T-helper 2 cell (primary cell): ENCODE results near the gene PSMC3IP.
A peak's percentile ranks its signal among the peaks of the same experiment; 100 is the strongest.
"Not testable (repeated sequence)": the region's sequence is repeated elsewhere in the genome, so short reads cannot be mapped to it uniquely, and the experiment has no call there.

Source experiments
- DNase-seq, 5 experiments: peaks; one replicate each; pipeline versions ENCODE4 v3.0.0 to v3.0.0-alpha.2; 2012 to 2022
- total RNA-seq, 2 donors: gene quantifications; one replicate each; lab custom pipeline; 2026; lab: John Stamatoyannopoulos, UW

The PSMC3IP gene, protein sequence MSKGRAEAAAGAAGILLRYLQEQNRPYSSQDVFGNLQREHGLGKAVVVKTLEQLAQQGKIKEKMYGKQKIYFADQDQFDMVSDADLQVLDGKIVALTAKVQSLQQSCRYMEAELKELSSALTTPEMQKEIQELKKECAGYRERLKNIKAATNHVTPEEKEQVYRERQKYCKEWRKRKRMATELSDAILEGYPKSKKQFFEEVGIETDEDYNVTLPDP
- 3.4 to 5.6 reads per million in 2 donors for total RNA-seq

DNA sequence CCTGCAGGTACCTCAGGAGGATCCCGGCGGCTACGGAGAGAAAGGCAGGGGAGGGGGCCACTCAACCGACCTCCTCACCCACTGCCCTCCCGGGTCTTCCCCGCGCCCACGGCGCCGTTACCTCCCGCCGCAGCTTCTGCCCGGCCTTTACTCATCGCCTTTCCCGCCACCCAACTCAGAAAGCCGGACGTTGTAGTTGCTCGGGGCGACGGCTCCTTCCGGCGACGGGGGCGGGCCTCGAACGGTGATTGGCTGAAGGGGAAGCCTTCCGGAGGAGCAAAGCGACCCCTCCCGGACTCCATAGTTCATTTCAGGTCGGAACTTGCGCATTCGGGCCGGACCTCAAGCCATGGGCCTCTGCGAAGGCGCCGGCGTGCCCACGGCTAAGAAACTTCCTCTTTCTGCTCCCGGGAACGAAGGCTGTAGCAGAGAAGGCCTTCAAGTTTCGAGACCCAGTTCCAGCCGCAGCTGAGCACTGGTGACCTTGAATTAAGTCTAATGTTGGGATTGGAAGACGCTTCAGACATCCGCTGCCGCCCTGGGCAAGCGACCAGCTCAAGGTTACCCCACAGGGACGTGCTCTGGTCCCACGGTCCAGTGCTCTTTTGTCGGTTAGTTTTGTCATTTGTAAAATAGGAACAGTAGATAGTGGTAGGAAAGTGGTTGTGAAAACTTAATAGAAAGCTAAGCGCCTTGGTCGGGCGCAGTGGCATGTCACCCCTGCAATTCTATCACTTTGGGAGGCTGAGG, at the start of gene PSMC3IP:
TSS of gene PSMC3IP (minus strand) at position 198 of the 750 bp plus-strand sequence. CDS start at position 155, 43 bp downstream.
- peak; percentile 78 to 93 (median 88) for DNase-seq

DNA sequence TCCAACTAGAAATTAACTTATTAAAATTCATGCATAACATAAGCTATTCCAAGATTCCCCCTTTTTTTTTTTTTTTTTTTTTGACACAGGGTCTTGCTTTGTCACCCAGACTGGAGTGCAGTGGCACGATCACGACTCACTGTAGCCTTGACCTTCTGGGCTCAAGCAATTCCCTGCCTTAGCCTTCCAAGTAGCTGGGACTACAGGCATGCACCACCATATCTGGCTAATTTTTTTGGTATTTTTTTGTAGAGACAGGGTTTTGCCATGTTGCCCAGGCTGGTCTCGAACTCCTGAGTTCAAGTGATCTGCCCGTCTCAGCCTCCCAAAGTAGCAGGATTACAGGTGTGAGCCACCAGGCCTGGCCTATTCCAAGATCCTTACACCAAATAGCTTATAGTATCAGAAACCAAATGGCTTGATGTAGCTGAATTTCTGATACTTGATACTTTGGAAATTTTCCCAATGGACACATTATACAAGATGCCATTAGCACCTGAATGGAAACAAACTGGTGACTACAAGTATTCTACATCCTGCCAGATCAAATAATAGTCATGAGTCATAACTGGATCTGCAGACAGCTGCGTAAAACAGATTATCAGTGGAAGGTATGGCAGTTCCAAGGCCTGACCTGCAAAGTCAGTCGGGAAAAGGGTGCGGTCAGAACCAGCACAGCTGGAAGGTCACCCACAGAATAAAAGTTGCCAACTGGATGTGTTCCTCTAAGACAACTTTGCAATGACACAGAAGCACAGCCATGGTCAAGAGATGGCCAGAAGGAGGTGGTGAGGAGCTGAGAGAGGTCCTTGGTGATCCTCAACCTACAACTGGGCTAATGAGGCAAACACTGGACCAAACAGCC, 46.4 kb upstream of the PSMC3IP start:
- peak in 1 of 5 experiments; percentile 27 for DNase-seq

DNA sequence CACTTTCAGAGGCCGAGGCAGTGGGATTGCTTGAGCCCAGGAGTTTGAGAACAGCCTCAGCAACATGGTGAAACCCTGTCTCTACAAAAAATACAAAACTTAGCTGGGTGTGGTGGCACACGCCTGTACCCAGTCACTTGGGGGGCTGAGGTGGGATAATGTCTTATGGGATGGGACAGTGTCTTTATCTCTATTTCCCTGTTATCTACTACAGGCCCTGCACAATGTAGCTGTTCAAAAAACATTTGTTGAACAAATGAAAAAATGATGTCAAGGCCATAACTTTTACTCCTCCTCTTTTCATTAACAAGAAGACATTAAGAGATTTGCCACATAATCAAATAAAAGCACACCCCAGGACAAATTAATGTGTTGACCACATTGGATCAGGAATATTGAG, 45.7 kb upstream of the PSMC3IP start:
- no peak for DNase-seq

DNA sequence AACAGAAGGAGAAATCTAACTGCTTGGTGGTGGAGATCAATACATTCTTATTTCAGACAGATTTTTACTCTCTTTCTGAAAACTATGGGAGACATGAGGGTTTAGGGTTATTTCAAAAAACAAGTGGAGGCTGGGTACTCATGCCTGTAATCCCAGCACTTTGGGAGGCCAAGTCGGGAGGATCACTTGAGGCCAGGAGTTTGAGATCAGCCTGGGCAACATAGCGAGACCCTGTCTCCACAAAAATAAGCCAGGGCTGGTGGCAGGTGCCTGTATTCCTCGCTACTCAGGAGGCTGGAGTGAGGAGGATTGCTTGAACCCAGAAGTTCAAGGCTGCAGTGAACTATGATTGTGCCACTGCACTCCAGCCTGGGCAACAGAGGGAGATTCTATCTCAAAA, 44.5 kb upstream of the PSMC3IP start:
- not testable (repeated sequence) for DNase-seq

DNA sequence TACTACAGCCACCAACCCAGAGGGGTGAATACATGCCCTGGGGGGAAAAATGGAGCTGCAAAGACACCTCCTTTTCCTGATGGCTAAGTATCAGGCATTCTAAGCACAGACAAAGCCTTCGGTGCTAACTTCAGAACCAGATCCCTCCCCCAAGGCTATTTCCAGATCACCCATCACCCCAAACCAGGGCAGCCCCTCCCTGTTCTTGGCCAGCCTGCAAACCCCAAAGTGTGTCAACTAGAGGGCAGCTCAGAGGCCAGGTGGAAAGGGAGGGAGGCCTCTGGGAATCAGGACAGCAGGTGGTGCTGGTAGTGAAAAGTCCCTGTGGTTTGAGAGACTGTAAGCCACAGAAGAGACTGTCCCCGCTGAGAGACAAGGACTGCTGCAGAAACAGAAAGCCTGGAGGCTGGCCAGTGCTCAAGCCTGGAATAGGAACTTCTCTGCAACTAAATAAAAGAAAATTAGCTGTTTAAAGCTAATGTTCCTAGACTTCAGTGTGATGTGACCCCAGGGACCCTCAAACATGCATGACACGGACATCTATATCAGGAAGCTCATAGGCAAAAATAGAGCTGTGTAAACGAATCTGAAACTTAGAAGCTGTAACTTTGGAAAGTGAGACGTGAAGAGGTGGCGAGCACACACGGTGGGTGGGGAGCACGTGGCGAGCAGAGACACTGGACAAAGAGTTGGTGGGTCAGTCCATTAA, 41.1 kb upstream of the PSMC3IP start:
- no peak for DNase-seq

DNA sequence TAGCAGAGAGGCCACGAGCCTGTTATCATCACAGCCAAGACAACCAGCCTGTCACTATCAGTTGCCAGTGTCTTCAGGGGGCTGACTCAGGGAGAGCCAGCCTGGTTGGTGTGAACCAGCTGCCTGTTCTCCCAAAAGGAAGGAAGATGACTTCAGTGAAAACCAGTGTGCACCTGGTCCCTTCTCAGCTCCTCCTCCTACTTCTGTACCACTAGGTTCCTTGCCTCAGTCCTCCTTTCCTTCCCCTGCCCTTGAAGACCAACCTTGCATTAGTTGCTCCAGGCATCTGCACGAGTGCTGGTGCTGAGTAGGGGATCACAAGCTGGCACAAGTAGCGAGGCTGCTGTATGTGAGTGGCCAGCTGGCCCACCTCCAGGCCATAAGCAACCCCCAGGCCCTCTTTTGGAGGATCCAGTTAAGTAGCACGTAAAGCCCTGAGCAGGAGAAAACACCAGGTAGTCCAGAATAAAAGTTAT, 40.5 kb upstream of the PSMC3IP start:
- DNase-seq = no peak

DNA sequence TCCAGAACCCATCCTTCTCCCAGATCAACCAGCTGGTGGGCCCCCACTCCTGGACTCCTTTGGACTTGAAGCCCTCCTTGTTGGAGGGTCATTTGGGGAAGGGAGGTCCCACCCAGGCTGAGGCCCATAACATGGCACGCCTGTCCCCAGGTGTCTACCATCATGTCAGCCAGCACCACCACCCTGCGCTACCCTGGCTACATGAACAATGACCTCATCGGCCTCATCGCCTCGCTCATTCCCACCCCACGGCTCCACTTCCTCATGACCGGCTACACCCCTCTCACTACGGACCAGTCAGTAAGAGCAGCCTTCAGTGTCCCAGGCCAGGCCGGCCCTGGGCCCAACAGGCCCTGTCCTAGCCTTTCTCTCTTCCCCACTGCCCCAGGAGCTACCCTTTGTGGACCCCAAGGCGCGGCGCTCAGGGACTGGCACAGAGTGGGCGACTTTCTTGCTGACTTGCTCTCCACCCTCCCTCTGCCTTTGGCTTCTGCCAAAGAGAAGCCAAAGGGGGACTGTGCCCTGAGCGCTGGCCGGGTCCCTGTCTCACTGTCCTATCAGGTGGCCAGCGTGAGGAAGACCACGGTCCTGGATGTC, 36.3 kb upstream of the PSMC3IP start:
- no peak for DNase-seq

DNA sequence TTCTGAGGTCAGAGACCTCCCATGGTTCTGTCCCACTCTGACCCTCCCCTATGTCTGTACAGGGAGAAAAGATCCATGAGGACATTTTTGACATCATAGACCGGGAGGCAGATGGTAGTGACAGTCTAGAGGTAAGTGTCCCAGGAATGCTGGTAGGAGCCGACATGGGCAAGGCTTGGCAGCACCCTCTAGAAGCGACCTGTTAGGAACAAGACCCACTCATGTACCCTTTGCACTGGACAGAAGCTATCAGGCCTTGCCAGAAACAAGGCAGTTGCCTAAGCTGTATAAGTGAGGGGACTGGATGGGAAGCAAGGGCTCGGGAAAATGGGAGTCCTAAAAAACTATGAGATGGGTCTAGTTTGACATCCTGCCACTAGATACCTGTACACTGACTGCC, 34.5 kb upstream of the PSMC3IP start:
- DNase-seq = no peak

DNA sequence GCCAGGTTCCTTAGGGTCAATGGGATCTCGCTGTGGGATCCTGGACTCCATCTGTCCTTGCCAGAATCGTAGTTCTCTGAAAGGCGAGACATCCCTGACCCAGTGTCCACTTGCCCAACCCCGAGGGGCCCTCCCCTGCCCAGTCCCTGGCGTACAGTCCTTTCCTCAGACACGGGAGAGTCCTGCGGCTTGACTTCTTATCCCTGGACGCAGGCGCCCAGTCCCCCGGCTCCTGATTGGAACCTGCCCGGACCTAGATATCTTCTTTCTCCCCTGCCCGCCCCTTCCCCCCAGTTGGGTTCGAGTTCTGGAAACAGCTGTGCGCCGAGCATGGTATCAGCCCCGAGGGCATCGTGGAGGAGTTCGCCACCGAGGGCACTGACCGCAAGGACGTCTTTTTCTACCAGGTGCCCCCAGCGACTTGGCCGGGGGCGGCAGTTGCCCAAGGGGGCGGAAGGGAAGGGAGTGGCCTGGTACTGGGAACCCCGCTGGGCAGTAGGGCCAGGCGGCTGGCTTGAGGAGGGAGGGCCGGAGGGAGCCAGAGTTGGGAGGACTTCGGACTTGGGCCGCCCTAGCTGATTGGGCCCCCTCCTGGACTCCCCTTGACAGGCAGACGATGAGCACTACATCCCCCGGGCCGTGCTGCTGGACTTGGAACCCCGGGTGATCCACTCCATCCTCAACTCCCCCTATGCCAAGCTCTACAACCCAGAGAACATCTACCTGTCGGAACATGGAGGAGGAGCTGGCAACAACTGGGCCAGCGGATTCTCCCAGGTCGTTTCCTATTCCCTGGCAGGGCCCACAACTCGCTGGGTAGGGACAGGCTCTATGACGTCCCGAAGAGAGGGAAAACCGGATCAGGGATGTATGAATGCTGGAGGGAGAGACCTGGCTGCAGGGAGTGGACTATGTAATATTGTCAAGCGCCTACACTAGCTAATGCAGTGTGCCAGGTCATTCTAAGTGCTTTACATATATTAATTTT, 32.6 kb upstream of the PSMC3IP start:
- DNase-seq = peak in 1 of 5 experiments; percentile 21

DNA sequence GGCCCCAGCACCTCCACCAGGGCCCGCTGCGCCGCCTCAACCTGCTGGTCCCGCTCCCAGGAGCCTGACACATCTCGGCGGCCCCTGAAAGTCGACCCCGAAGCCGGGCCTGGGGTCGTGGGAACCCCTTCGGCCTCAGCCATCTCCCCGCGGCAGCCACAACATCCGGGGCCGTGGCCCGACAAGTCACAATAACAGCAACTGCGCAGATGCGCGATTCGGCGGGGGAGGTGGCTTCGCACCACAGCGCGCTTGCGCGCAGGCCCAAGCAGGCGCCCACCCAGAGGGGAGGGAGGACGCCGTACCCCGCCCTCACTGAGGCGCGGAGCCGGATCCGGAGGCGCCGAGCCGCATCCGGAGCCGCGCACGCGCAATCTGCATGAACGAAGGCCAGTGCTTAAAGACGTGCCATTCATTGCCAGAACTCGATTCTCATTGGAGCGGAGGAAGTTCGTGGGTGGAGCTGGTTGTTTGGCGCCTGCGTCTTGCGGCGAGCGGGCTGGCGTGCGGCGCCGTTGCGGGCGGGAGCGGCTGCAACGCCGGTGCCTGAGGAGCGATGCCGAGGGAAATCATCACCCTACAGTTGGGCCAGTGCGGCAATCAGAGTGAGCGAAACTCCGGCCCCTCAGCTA, 31.8 kb upstream of the PSMC3IP start, which contains the start of the genes RETREG3 and TUBG1:
TSS of gene RETREG3 (minus strand) at position 193 of the 632 bp plus-strand sequence. CDS start at position 143, 50 bp downstream.
TSS of gene TUBG1 (plus strand) at position 502 of the 632 bp plus-strand sequence. CDS start at position 557, 55 bp downstream.
- DNase-seq = peak; percentile 97 to 100 (median 99)

DNA sequence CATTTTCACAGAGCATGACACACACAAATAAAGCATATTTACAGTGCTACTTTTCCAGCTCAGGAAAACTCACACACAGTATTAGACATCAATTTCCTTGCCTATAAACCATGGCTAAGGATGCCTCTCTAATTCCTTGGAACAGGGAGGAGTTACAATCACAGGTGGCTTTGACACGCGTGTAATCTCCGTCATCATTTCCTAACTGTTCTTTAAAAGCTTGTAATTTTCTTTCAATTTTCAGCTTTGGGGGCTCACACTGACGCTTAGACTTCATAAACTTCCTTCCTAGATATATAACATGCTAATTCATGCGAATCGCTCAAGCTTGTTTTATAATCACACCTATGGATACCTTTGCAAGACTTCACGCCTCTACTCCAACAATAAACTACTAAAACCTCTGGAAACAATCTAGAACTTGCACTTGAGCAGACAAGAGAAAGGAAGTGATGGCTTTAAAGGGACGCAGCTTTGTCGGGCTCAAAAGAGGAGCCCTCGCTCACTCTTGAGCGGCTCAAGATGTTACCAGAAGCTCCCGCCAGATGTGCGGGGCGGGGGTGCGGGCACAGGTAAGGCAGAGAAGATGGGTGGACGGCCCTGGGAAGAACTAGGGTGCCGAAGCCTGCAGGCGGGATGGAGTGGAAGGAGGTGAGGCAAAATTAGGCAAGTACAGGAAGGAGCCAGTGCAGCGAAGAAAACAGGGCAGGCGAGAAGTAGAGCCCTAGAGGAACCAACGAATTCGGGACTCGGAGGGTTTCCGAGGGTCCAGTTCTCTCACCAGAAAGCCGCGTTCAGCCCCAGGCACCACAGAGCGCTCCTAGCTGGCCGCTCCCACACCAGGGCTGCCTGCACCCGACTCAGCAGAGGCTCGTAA, 31.0 kb upstream of the PSMC3IP start:
- peak in 2 of 5 experiments; percentile 9 to 42 for DNase-seq

DNA sequence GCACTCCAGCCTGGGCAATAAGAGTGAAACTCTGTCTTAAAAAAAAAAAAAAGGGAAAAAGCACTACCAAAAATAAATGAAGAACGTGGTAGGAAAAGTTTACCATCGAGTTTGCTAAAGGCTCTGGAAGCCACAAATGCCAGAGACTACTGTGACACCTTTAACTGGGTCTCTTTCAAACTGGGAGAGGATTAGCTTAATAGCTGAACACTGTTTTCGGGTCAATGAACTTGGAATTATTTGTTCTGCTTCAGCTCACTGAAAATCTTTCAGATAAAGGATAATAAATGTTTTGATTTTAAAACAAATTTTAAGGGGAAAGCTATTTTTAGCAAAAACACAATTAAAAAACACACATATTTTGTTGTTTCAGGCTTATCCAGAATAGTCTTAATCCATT, 30.2 kb upstream of the PSMC3IP start:
- DNase-seq = no peak

DNA sequence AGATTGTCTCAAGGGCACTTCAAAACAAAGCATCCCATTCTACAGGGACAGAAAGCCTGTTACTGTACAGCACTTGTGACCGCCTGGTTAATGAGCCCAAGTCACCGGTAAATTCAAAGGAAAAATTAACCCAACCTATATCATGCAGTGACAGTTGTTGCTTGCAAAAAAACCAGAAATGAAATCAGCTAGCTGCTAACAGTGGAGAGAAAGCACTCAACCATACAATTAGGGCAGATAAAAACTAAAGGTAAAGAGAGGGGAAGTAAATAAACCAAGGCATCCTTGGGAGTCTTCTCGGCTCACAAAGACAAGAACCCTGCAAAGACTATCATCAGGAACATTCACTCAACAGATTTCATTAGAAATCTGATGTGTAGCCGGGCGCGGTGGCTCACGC, 25.8 kb upstream of the PSMC3IP start:
- DNase-seq = no peak

DNA sequence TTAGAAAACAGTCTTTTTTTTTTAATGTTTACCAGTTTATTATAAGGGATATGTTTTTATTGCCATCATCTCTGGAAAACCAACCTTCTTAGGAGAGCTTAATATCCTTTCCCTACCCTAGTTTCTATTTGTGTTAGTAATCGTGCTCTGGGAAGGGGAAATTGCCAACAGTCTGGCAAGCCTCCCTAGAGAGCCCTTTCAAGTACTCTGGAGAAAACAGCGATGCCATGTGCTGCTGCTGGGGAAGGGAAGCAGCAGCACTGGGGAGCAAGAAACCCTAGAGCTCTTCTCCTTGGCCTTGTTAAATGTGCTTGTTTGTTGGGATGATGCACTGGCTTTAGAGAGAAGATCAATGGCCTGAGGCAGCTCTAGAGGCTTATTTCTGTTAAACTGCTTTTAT, 21.4 kb upstream of the PSMC3IP start:
- DNase-seq = no peak

DNA sequence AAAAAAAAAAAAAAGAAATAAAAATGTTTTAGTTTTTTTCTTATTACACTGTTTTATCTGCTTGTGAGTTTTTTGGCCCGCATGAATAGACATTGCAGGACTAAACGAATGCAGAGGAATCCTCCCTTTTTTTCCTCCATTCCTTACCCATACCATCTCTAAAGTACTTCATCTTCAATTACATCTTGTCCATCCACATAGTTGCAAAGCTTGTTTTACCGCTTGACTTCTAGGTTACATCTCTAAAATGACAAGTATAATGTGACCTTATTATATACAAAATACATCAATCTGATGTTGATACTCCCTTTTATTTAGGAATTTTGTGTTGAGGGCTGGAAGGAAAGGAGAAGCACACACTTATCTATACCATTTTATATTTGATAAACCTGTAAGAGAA, 18.9 kb upstream of the PSMC3IP start:
- DNase-seq = no peak

DNA sequence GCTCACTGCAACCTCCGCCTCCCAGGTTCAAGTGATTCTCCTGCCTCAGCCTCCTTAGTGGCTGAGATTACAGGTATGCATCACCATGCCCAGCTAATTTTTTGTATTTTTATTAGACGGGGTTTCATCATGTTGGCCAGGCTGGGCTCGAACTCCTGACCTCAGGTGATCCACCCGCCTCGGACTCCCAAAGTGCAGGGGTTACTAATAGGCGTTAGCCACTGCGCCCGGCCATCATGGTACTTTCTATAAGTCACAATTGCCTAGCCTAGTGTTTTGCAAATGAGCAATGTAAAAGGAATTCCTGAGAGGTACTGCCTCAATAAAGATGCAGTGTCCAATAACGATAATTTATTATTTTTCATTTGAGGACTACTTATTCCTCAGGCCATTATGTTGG, 13.9 kb upstream of the PSMC3IP start:
- DNase-seq = no peak

DNA sequence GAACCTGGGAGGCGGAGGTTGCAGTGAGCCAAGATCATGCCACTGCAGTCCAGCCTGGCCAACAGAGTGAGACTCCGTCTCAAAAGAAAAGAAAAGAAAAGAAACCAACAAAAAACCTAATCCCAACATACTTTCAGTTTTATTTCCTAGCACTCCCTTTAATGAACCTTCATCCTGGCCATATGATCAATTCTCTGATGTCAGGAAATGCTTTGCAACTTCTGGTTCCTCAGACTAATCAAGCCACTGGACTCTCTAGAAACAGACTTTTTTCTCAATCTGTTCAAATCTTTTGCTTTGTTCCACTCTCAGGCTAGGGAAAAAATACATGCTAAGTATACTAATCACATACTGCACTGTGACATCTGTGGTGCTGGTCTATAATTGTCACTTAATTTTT, 13.4 kb upstream of the PSMC3IP start:
- DNase-seq = no peak

DNA sequence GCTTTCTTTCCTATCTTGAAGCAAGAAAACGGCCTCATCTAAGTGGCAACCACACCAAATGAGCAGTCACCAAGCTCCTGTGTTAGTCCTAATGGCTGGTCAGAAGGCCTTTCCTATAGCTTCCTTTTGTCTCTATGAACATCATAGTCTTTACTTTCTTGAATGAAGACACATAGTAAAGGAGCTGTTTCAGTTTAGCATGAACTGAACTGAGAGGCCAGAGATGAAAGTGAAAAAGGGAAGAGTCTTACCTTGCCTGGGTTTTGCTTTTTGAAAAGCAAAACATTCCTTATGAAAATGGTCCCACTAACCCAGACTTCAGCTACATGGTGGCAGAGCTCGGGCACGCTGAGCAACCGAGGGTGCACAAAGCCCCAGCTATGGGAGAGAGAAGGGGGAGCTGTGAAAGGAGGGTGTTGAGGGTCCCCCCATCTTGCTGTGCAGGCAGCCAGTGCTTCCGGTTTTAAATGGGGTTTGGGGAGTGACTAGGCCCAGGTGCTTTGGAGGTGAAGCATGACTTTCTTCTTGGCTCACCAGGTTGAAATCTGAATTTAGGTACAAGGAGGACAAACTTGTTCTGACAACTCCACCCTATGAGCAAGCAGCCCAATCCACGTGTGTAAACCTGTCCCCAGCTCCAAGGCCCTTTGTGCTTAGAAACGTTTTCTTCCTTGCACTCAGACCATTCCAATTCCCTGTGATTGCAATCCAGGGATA, 9.1 kb upstream of the PSMC3IP start:
- no peak for DNase-seq
